C4-2B (cell line): Measurements from ENCODE around the gene TNPO2.
A peak's percentile ranks its signal among the peaks of the same experiment; 100 is the strongest.

ENCODE experiments used
- CTCF ChIP-seq: fragments of 450-650 bp; conservative IDR thresholded peaks from 2 replicates; pipeline ENCODE4 v1.5.1; 2017; ENCODE audit warnings: mild to moderate bottlenecking
- ZFX ChIP-seq: fragments of 450-650 bp; IDR thresholded peaks from 2 replicates; pipeline ENCODE4 v1.6.1; 2017

- TF ChIP-seq CTCF: peak; percentile 93
- TF ChIP-seq ZFX: no peak
Measured at GRCh38 chr19:12676384-12676792, 47.3 kb downstream of the TNPO2 start.
